ENCODE results near the gene LRPPRC. TPM values are rescaled to one million over a fixed set of nuclear protein-coding genes. Genes with fewer than 3 reads are reported as not detected.

The LRPPRC gene
- total RNA-seq, 4 donors from 2014 or later, result 35.7 to 65.0 (median 53.2) TPM

GRCh38 chr2:43993437-43993836, 2.4 kb downstream of the LRPPRC start:
- TF ChIP-seq CTCF (IDR thresholded peaks at IDR 0.05) (no peak), POLR2A (IDR thresholded peaks at IDR 0.05) (no peak)
- peaks cover 0 to 36% (median 0%) of the 10 kb centered on the region in 3 donors for H3K36me3 ChIP-seq
- H3K4me1 ChIP-seq, result peaks cover 9 to 49% (median 19%) of the 10 kb centered on the region in 3 donors
- no peaks in the 10 kb centered on the region for H3K9me3 ChIP-seq
- WGBS, 2 donors, result 72 to 81% methylated on average over 5 of the region's 5 CpGs
- H3K4me3 ChIP-seq, result no peak overlapping the region
- no peak overlapping the region for H3K27ac ChIP-seq
- no peak for DNase-seq
- intact Hi-C loops (cut with DNase I), result no loop called here
- H3K27me3 ChIP-seq, result no peaks in the 10 kb centered on the region

- Histone ChIP-seq H3K4me1 (peaks cover 4 to 35% (median 10%) of the 10 kb centered on the region in 3 donors), H3K4me3 (no peak overlapping the region), H3K27me3 (no peaks in the 10 kb centered on the region), H3K9me3 (no peaks in the 10 kb centered on the region), H3K27ac (no peak overlapping the region), H3K36me3 (peaks cover 0 to 61% (median 0%) of the 10 kb centered on the region in 3 donors)
- DNase-seq, result no peak
- intact Hi-C loops (cut with DNase I), result no loop called here
- TF ChIP-seq CTCF (IDR thresholded peaks at IDR 0.05) (no peak), POLR2A (IDR thresholded peaks at IDR 0.05) (no peak)
- 64 to 69% methylated on average over 4 of the region's 4 CpGs for WGBS, 2 donors
Measured at GRCh38 chr2:43989545-43989944, 6.2 kb downstream of the LRPPRC start.

- 85 to 92% methylated on average over 6 of the region's 6 CpGs for WGBS, 2 donors
- Histone ChIP-seq H3K4me1 (peaks cover 0 to 5% (median 0%) of the 10 kb centered on the region in 3 donors), H3K36me3 (peaks cover 0 to 54% (median 4%) of the 10 kb centered on the region in 3 donors), H3K9me3 (no peaks in the 10 kb centered on the region), H3K27ac (no peak overlapping the region), H3K4me3 (no peak overlapping the region), H3K27me3 (no peaks in the 10 kb centered on the region)
- DNase-seq, result no peak
- intact Hi-C loops (cut with DNase I), result no loop called here
- TF ChIP-seq POLR2A (IDR thresholded peaks at IDR 0.05), result no peak
- TF ChIP-seq CTCF (IDR thresholded peaks at IDR 0.05), result no peak
Measured at GRCh38 chr2:43986600-43986999, 9.2 kb downstream of the LRPPRC start.

- H3K27me3 ChIP-seq, result no peaks in the 10 kb centered on the region
- no peaks in the 10 kb centered on the region for H3K4me1 ChIP-seq
- peaks cover 0 to 59% (median 11%) of the 10 kb centered on the region in 3 donors for H3K36me3 ChIP-seq
- no peak for DNase-seq
- no peak overlapping the region for H3K27ac ChIP-seq
- intact Hi-C loops (cut with DNase I), result no loop called here
- H3K4me3 ChIP-seq, result no peak overlapping the region
- 97 to 98% methylated on average over 3 of the region's 3 CpGs for WGBS, 2 donors
- no peaks in the 10 kb centered on the region for H3K9me3 ChIP-seq
- TF ChIP-seq CTCF (IDR thresholded peaks at IDR 0.05) (no peak), POLR2A (IDR thresholded peaks at IDR 0.05) (no peak)
Measured at GRCh38 chr2:43985359-43985758, 10.4 kb downstream of the LRPPRC start.

- intact Hi-C loops (cut with DNase I), result no loop called here
- Histone ChIP-seq H3K9me3 (no peaks in the 10 kb centered on the region), H3K36me3 (peaks cover 0 to 63% (median 11%) of the 10 kb centered on the region in 3 donors), H3K27me3 (no peaks in the 10 kb centered on the region), H3K4me1 (no peaks in the 10 kb centered on the region), H3K4me3 (no peak overlapping the region), H3K27ac (no peak overlapping the region)
- DNase-seq, result no peak
- TF ChIP-seq CTCF (IDR thresholded peaks at IDR 0.05) (no peak), POLR2A (IDR thresholded peaks at IDR 0.05) (no peak)
- WGBS, 2 donors, result 92 to 93% methylated on average over 2 of the region's 2 CpGs
Measured at GRCh38 chr2:43984533-43984932, 11.3 kb downstream of the LRPPRC start.
